Activated T-cell treated with anti-CD3 and anti-CD28 coated beads for 24 hours (primary cell): ENCODE measurements around the gene PRDM16.

Experiments used
- DNase-seq: peaks from one replicate; pipeline ENCODE4 v3.0.0-alpha.2; 2020; ENCODE audit warnings: low read depth

The PRDM16 gene

GRCh38 chr1:3453203-3453761 is 384.3 kb downstream of the PRDM16 start:
- DNase-seq, result peak; percentile 60

GRCh38 chr1:3453891-3454810 is 385.1 kb downstream of the PRDM16 start, which contains the start of gene ARHGEF16:
Gene ARHGEF16 (plus strand): TSS chr1:3454665. CDS start chr1:3463085, 8,420 bp downstream.
- no peak for DNase-seq

DNA sequence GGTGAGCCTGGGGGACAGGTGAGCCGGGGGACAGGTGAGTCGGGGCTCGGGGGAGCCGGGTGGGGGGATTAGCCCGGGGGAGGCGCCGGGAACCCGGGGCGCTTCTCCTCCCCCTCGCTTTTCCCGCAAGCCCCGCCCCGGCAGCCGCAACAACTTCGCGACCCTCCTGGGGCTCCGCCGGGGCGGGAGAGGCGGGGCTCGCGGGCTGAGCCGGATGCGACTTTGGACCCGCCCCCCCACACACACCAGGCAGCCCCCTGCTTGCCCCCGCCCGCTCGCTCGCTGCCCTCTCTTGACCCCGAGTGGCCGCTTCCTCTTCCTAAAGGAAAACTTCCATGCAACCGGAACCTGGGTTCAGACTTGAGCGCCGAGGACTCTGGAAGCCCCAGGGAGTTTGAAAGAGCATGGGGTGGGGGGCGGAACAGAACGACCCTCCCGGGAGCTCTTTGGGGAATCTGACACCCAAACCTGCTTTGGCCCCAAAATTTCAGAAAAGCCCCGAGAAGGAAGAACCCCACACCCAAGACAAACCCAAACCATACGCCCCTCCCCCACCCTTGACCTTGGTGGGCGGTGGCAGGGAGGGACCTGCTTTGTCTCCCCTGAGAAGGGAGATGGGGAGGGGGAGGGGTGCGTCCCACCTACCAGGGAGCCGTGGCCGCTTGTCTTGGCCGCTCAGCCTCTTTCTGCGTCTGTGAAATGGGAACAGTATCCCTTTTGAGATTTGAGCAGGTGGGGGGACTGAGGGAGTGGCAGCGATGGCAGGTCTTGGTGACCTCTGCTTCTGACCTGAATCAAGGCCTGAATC is 386.0 kb downstream of the PRDM16 start:
- no peak for DNase-seq

DNA sequence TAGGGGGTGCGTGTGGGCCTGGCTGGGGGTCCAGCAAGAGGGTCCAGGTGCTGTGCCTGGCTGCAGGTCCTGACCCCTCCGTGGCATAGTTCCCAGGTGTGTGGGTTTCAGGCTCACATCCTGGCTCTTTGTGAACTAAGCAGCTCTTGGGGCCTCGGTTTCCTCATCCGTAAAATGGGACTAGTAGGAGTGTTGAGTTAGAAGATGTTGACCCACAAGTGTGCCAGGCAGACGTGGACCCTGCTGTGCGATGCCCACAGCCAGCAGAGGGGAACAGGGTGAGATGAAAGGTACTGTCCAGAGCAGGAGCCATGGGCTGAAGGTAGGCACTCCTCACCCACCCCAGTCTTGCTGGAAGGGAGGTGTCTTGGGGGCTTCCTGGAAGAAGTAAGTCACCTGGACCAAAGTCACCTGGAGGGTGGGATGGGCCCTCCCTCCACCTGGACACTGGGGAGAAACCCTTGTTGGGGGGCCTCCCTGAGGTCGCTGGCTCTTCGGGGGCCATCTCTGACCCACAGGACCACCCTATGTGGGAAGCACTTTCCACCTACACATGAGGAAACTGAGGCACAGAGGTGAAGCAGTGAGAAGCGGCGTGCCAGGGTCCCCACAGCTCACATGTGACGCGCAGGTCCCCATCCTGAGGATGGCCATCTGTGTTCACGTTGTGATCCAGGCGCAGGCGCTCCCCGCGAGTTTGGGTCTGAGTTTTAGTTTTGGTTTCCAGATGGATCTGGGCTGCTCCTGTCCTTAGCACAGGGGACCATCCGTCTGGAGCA is 386.9 kb downstream of the PRDM16 start:
- DNase-seq, result no peak

GRCh38 chr1:3456449-3456963 is 387.5 kb downstream of the PRDM16 start:
- DNase-seq, result no peak

- no peak for DNase-seq
Observed at GRCh38 chr1:3456964-3457909, 388.2 kb downstream of the PRDM16 start.

DNA sequence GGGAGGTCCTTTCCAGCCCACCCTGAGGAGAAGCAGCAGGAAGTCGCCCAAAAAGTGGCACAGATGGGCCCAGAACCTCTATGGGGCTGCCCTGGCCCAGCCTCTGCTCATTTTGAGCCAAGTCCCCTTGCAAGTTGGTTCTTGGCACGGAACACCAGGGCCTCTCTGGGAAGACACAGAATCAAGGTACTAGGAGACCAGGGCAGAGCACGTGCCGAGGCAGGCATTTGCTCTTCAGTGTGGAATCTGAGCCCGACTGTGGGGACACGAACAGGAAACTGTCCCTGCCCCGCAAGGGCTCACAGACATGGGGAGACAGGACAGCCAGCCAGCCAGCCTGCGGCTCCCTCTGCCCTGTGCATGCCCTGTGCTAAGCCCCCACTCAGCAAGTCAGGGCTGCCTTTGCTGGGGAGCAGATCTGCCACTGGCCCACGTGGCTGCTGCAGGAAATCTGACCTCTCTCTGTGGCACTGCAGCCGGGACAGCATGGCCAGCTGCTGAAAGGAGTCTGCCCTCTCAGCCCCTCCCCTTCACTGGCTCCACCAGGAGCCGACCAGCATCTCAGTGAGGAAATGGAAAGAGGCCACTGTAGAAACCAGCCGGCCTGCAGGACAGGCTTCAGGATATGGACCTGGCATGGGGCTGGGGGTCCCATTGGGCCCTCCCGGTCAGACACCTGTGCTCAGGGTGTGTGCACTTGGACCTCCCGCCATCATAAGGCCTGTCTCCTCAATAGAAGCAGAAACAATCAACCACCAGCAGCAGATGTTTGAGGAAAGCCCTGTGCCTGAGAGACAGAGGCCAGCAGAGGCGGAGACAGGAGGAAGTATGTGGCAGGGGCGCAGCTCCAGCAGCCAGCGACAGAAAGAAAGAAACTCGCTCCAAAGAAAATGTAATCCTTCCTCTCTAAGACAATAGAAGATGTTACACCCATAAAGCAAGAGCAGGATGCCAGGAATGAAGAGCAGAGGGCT is 389.2 kb downstream of the PRDM16 start:
- DNase-seq, result no peak

GRCh38 chr1:3459051-3459908 is 390.3 kb downstream of the PRDM16 start:
- no peak for DNase-seq

DNA sequence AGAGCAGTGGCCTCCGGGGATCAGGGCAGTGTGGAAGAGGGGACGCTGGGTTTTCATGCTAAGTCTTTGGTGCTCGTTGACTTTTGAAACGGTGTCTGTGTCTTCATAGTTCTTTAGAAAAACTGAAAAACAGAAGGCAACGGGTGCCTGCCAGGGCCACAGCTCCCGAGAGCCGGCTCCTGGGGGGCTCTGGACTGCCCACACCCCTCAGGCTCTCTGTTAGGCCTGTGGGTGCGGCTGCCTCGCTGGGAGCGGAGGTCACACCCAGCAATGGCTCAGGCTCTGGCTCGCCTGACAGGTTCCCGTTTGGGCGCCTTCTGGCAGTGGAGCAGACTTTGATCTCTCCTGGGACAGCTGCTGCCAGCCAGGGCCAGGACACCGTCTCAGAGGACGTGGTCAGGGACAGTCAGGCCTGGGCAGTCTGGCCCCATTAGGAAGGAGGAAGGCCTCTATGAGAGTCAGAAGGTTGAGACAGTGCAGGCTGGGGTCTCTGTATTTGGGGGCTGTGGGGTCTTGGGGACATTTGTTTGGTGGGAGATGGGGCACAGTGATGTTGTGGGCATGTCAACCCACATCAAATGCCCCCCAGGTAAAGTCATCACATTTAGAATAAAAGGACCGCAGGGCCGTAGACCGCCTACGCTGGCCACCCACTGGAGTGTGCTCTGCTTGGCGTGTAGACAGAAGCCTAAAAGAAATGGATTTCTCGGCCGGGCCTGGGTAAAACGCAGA is 391.1 kb downstream of the PRDM16 start:
- DNase-seq, result no peak

GRCh38 chr1:3460672-3461131 is 391.7 kb downstream of the PRDM16 start:
- no peak for DNase-seq

- no peak for DNase-seq
Observed at GRCh38 chr1:3461238-3461933, 392.4 kb downstream of the PRDM16 start.

DNA sequence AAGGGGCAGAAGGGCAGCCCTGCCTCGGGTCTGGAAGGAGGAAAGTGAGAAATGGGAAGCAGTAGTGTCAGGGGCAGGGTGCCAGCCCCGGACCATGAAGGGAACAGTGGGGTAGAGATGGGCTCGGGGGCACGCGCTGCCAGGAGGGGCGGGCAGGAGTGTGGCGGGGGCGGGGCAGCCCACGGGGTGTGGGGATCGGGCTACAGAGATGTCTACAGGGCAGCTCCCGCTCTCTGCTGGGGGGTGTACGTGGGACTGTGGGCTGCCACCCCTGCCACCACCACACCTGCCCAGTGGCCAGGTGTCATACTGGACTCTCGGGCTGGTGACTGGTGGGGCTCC is 392.9 kb downstream of the PRDM16 start:
- no peak for DNase-seq

DNA sequence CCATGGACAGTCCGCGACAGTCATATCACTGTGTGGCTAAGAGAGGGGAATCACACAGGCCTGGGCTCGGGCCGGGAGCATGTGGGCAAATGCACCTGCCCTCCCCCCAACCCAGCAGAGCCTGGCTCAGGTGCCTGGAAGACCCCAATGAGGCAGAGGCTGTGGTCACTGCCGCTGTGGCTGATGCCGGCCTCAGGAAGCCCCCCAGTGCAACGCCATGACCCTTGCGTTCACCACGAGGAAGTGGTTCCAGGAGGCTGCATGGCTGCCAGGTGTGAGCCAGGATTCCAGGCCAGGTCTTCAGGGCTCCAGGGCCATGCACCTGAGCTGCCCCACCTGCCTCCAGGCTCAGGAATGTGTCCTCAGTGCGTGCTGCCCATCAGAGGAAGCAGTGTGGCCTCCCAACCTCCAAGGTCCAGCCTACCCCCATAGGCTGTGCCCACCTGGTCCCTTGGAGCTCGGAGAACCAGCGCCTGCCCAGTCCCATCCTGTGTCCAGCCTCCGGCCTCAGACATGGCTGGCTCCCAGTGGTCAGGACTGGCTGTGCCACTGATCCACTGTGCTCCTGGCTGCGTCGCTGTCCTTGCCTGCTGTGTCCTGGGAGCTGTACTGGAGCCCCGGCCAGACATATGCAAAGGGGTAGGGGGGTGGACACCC is 393.5 kb downstream of the PRDM16 start:
- no peak for DNase-seq

DNA sequence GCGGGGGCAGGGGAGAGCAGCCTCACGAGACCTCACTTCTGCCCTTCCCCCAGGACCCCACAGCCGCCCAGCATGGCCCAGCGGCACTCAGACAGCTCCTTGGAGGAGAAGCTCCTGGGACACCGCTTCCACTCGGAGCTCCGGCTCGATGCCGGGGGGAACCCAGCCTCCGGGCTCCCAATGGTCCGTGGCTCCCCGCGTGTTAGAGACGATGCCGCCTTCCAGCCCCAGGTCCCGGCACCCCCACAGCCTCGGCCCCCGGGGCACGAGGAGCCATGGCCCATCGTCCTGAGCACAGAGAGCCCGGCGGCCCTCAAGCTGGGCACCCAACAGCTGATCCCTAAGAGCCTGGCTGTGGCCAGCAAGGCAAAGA is 394.0 kb downstream of the PRDM16 start:
- DNase-seq, result no peak

DNA sequence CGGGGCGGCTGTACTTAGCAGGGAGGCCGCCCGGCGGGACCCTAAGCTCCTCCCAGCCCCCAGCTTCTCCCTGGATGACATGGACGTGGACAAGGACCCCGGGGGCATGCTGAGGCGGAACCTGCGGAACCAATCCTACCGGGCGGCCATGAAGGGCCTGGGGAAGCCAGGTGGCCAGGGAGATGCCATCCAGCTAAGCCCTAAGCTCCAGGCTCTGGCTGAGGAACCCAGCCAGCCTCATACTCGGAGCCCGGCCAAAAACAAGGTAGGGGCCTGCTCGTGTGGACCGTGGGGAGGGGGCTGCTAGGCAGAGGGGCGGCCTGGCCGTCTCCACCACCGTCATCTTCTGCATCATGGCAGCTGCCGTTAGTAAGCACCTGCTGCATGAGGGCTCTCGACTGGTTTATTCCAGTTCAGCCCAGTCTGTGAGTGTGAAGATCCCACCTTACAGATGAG is 394.4 kb downstream of the PRDM16 start:
- DNase-seq, result no peak

DNA sequence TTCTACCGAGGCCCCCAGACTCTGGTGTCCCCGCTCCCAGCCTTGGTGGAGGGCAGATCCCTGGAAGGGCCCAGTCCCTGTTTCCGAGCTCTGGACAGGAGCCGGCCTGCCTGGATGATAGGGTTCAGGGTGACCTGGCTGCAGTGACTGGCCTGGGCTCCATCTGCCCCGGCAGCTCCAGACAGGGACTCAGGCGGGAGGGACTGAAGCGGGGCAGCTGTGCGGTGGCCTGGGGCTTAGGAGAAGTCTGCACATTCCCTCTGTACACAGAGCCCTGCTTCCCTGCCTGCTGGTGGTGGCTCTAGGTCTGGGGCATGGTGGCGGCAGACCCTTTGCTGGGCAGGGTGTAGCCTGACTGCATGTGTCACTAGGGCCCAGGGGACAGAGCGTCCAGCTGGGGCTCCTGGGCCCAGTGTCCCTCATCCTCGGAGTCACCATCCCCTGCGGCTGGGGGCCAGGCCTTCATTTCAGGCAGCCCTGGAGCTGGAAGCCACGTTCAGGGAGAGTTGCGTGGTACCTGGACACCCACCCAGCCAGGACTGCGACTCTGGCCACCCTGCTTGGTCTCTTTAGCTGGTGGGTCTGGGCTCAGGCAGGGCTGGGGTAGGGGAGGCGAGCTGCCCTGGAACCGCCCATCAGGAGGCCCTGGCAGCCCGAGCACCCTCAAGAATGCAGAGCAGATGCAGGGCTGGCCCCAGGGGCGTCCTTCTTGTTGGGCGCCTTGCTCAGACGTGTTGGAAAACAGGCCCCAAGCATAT is 395.1 kb downstream of the PRDM16 start:
- DNase-seq, result no peak
